K562 (cell line): ENCODE results near the gene ZFAND5. TPM values are rescaled to one million over a fixed set of nuclear protein-coding genes. Genes with fewer than 3 reads are reported as not detected.

ENCODE experiments used
- ATAC-seq: fragments of 200-7000 bp; cut with Tn5 transposase; 3 replicates; pipeline ENCODE4 v1.9.1; 2020; ENCODE audit warnings: moderate library complexity
- BruUV-seq: library from RNA; stranded (reverse); fragments of 400-500 nt; replicated peaks from 2 replicates; lab custom pipeline; 2021; lab: Mats Ljungman, UMichigan
- CTCF ChIA-PET: fragments of 300-600 bp; formaldehyde crosslinking; extraction: SDS; loops from one replicate; lab custom pipeline; 2021; ENCODE audit warnings: low intra/inter-chr PET ratio; lab: Yijun Ruan, JAX
- POLR2A ChIA-PET: fragments of 300-600, 350-650 bp; sonication (Branson Sonifier 250); formaldehyde crosslinking; extraction: SDS; loops from one replicate; lab custom pipeline; 2021; ENCODE audit warnings: antibody characterized with exemption, inconsistent platforms; lab: Yijun Ruan, JAX
- DNase-seq, 4 experiments: peaks; one replicate each; pipeline versions ENCODE4 v3.0.0 to v3.0.0-alpha.2; 2011 to 2018; ENCODE audit warnings: low spot score in 3 of 4, mixed read lengths in 3 of 4; ENCODE audit errors: extremely low read depth in 1 of 4
- FAIRE-seq: peaks from 2 replicates; lab custom pipeline; 2011; peaks lifted over from hg19 to GRCh38; lab: Jason Lieb, UNC
- H2AFZ ChIP-seq: 2 replicates; pipeline ENCODE4 v1.6.0; 2011; ENCODE audit warnings: low read depth, low read length, control low read depth, inconsistent platforms
- H3K27ac ChIP-seq: fragments of 200-600 bp; 3 replicates; pipeline ENCODE4 v1.8.0; 2011; ENCODE audit warnings: low read depth, mild to moderate bottlenecking, control low read depth, inconsistent platforms, low read length, moderate library complexity, mixed read lengths; ENCODE audit errors: extremely low read depth
- H3K27me3 ChIP-seq, 2 experiments: fragments of 300-600 bp in 1 of 2; 2 replicates in 1 of 2; 3 replicates in 1 of 2; pipeline versions ENCODE4 v1.6.0 to v1.8.0; 2011; ENCODE audit warnings: inconsistent platforms in 2 of 2, low read length in 2 of 2, mild to moderate bottlenecking in 1 of 2, mixed read lengths in 1 of 2, moderate library complexity in 1 of 2; ENCODE audit not compliant: control insufficient read depth in 2 of 2, insufficient read depth in 2 of 2
- H3K36me3 ChIP-seq: fragments of 300-600 bp; 3 replicates; pipeline ENCODE4 v1.8.0; 2011; ENCODE audit warnings: mild to moderate bottlenecking, low read length, inconsistent platforms; ENCODE audit not compliant: control insufficient read depth, insufficient read depth
- H3K4me1 ChIP-seq, 2 experiments: fragments of 200-600 bp in 1 of 2; replicated peaks in 1 of 2; 2 replicates in 1 of 2; 3 replicates in 1 of 2; pipeline versions ENCODE4 v1.5.1 to v1.8.0; 2011; ENCODE audit warnings: inconsistent platforms in 2 of 2, low read length in 2 of 2, mild to moderate bottlenecking in 1 of 2, mixed read lengths in 1 of 2, moderate library complexity in 1 of 2; ENCODE audit not compliant: control insufficient read depth in 2 of 2, insufficient read depth in 2 of 2
- H3K4me2 ChIP-seq: 2 replicates; pipeline ENCODE4 v1.6.1; 2011; ENCODE audit warnings: low read length, control low read depth, inconsistent platforms, mixed read lengths; ENCODE audit not compliant: insufficient read depth
- H3K4me3 ChIP-seq: fragments of 200-600 bp; sonication (generic), shearing (Covaris generic); 2 replicates; pipeline ENCODE4 v1.5.1; 2016; ENCODE audit warnings: control low read depth, inconsistent platforms
- H3K79me2 ChIP-seq: fragments of 200-600 bp; 3 replicates; pipeline ENCODE4 v1.8.0; 2011; ENCODE audit warnings: low read length, inconsistent platforms; ENCODE audit not compliant: control insufficient read depth, insufficient read depth
- H3K9ac ChIP-seq, 2 experiments: 2 replicates each; pipeline versions ENCODE4 v1.6.0 to v1.6.1; 2011; ENCODE audit warnings: low read depth in 2 of 2, low read length in 2 of 2, control low read depth in 1 of 2, inconsistent platforms in 1 of 2, mild to moderate bottlenecking in 1 of 2, mixed read lengths in 1 of 2; ENCODE audit not compliant: insufficient read depth in 1 of 2
- H3K9me1 ChIP-seq: one replicate; pipeline ENCODE4 v1.6.0; 2011; ENCODE audit warnings: inconsistent platforms, mild to moderate bottlenecking, low read length, moderate library complexity; ENCODE audit not compliant: control insufficient read depth, insufficient read depth
- H3K9me3 ChIP-seq: replicated peaks from 2 replicates; pipeline ENCODE4 v1.5.1; 2011; ENCODE audit warnings: low read depth, low read length, inconsistent platforms; ENCODE audit not compliant: control insufficient read depth, insufficient read depth
- H4K20me1 ChIP-seq: replicated peaks from 2 replicates; pipeline ENCODE4 v1.6.1; 2011; ENCODE audit warnings: low read length, inconsistent platforms, mixed read lengths; ENCODE audit not compliant: control insufficient read depth, insufficient read depth
- ESRRA ChIP-seq: fragments of 450-650 bp; IDR thresholded peaks from 2 replicates; pipeline ENCODE4 v1.6.1; 2014; ENCODE audit warnings: low read depth, mild to moderate bottlenecking, moderate library complexity, borderline replicate concordance
- ETV5 ChIP-seq: sonication (generic); formaldehyde crosslinking; IDR thresholded peaks from 2 replicates; pipeline ENCODE4 v1.4.0; 2020; ENCODE audit warnings: low read depth, mild to moderate bottlenecking, missing genetic modification reagents
- HNRNPH1 ChIP-seq: fragments of 200-400 bp; formaldehyde crosslinking; optimal IDR thresholded peaks from 2 replicates; pipeline ENCODE3; 2017; ENCODE audit warnings: low read depth, mild to moderate bottlenecking, low read length, moderate library complexity
- IRF2 ChIP-seq: sonication (generic); formaldehyde crosslinking; IDR thresholded peaks from 2 replicates; pipeline ENCODE4 v1.8.1; 2022; ENCODE audit warnings: mild to moderate bottlenecking, missing genetic modification reagents
- MTA3 ChIP-seq: fragments of 450-650 bp; formaldehyde crosslinking; IDR thresholded peaks from 2 replicates; pipeline ENCODE4 v1.6.1; 2017; ENCODE audit warnings: mild to moderate bottlenecking, borderline replicate concordance
- TGIF2 ChIP-seq: sonication (generic); formaldehyde crosslinking; IDR thresholded peaks from 2 replicates; pipeline ENCODE4 v1.8.1; 2022; ENCODE audit warnings: mild to moderate bottlenecking, missing genetic modification reagents, moderate library complexity
- ZKSCAN3 ChIP-seq: fragments of 250-450 bp; sonication (Bioruptor Pico); IDR thresholded peaks from 2 replicates; pipeline ENCODE4 v1.4.0; 2020
- WGBS: fragments of 100-300 bp; shearing (Covaris generic); methylation state at CpG from one replicate; pipeline ENCODE4 v1.1.6; 2016; ENCODE audit warnings: low coverage, mixed read lengths; ENCODE audit not compliant: insufficient coverage; ENCODE audit errors: missing lambda C conversion rate; 5-methylcytosine and 5-hydroxymethylcytosine counted together
- in situ Hi-C: fragments of 300-500 bp; cut with MboI; formaldehyde crosslinking; loops from 4 replicates; pipeline ENCODE4 v1.15.0; 2018; ENCODE audit warnings: inconsistent platforms, mixed read lengths
- intact Hi-C: fragments of 100-400 bp; cut with micrococcal nuclease; formaldehyde crosslinking; loops from 2 replicates; pipeline ENCODE4 v1.14.2; 2022
- polyA plus RNA-seq, 8 experiments: library from polyadenylated mRNA; depleted of rRNA in 4 of 8; stranded (reverse) in 5 of 8; unstranded in 3 of 8; fragments of >200 nt; fragmentation: Nextera tagmentation in 2 of 8; fragmentation: Illumina TruSeq in 1 of 8; extraction: Ambion mirVana in 2 of 8; extraction: Trizol in 1 of 8; gene quantifications; 2 replicates each; pipeline versions ENCODE4 v1.2.1 to v1.2.3, GENCODE V29; 2011 to 2014; ENCODE audit warnings: inconsistent platforms in 1 of 8, missing spikeins in 1 of 8
- total RNA-seq, 7 experiments: library from RNA; depleted of rRNA in 6 of 7; stranded (reverse); fragments of >200 nt in 6 of 7; fragmentation: Illumina TruSeq in 2 of 7; extraction: Trizol in 2 of 7; gene quantifications; 2 replicates each; pipeline versions ENCODE4 v1.2.1 to v1.2.3, GENCODE V29; 2011 to 2021; ENCODE audit warnings: low replicate concordance in 1 of 7
- TF ChIP-seq, protein P1 (sequence below): fragments of 250-450 bp; sonication (Bioruptor Pico); IDR thresholded peaks from 2 replicates; pipeline ENCODE4 v1.8.0; 2022; ENCODE audit warnings: inconsistent platforms
- TF ChIP-seq, protein P2 (sequence below): fragments of 250-450 bp; sonication (Bioruptor Pico); IDR thresholded peaks from 2 replicates; pipeline ENCODE4 v1.4.0; 2020; ENCODE audit warnings: borderline replicate concordance
- TF ChIP-seq, protein P3 (sequence below): IDR thresholded peaks from 3 replicates; pipeline ENCODE4 v1.6.1; 2011; ENCODE audit warnings: borderline replicate concordance, mild to moderate bottlenecking; ENCODE audit not compliant: insufficient read length, insufficient read depth

The ZFAND5 gene
- total and polyA plus RNA-seq, 9 of the 15 experiments (the other 6 are each of a cell fraction or from before 2014, with no cell fraction given), result 12.7 to 64.2 (median 34.5) TPM

DNA sequence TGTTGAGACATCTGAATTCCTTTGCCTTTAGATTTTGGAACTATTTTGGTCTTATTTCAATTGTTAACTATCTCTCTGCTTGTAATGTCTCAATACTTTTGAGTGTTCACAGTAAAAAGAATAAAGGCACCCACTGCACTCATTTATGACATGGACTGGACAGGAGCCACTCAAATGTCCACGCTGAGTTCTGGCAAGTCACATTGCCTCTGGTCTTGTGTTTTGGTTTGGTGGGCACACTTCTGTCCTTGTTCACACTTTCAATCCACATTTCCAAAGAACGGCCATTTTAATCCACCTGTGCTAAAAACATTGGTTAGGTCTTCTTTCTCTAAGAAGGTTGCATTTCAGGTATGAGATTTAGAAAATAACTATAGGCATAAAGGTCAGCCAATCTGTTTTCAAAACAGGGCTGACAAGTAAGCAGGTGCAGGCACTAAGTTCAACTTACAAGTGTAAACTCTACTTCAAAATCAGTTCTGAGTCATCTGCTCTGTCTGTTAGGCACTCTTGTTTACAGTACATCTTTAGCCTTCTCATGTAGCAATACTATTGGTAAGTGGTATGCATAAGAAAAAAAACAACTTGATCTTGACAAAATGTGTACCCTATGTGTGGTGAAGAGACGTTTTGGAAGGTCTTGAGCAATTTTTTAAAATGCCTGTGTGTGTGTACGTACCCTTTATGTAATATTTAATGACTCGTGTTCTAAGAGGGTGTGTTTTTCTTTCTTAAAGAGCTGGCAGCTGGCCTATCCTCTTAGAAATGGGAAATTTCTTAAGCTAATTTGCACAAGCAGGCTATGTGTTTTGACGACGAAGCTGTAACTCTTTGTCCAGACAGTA, 31.5 kb upstream of the ZFAND5 start:
- no peaks in the 10 kb centered on the region; a peak in 2 of 5 replicates for H3K27me3 ChIP-seq
- ATAC-seq (no peak), FAIRE-seq (no peak), DNase-seq (no peak)
- no peaks in the 10 kb centered on the region for H3K79me2 ChIP-seq
- H3K4me2 ChIP-seq, result no peak overlapping the region
- intact Hi-C loops (loop anchor here (10.0 kb wide), 1 partner anchor 102 kb away; no protein-coding TSS in a partner anchor), in situ Hi-C loops (no loop called here)
- no peaks in the 10 kb centered on the region for H3K36me3 ChIP-seq
- no peak overlapping the region for H3K9ac ChIP-seq
- H3K4me3 ChIP-seq, result no peak overlapping the region
- H2AFZ ChIP-seq, result no peak overlapping the region
- H3K9me1 ChIP-seq, result no peaks in the 10 kb centered on the region
- TF ChIP-seq, protein P1, sequence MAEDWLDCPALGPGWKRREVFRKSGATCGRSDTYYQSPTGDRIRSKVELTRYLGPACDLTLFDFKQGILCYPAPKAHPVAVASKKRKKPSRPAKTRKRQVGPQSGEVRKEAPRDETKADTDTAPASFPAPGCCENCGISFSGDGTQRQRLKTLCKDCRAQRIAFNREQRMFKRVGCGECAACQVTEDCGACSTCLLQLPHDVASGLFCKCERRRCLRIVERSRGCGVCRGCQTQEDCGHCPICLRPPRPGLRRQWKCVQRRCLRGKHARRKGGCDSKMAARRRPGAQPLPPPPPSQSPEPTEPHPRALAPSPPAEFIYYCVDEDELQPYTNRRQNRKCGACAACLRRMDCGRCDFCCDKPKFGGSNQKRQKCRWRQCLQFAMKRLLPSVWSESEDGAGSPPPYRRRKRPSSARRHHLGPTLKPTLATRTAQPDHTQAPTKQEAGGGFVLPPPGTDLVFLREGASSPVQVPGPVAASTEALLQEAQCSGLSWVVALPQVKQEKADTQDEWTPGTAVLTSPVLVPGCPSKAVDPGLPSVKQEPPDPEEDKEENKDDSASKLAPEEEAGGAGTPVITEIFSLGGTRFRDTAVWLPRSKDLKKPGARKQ (CRISPR knock-in tag), result no peak
- TF ChIP-seq TGIF2 (no peak), ETV5 (CRISPR knock-in tag) (no peak), IRF2 (CRISPR knock-in tag) (no peak), ESRRA (no peak), MTA3 (no peak), HNRNPH1 (no peak), ZKSCAN3 (no peak)
- TF ChIP-seq, protein P2, sequence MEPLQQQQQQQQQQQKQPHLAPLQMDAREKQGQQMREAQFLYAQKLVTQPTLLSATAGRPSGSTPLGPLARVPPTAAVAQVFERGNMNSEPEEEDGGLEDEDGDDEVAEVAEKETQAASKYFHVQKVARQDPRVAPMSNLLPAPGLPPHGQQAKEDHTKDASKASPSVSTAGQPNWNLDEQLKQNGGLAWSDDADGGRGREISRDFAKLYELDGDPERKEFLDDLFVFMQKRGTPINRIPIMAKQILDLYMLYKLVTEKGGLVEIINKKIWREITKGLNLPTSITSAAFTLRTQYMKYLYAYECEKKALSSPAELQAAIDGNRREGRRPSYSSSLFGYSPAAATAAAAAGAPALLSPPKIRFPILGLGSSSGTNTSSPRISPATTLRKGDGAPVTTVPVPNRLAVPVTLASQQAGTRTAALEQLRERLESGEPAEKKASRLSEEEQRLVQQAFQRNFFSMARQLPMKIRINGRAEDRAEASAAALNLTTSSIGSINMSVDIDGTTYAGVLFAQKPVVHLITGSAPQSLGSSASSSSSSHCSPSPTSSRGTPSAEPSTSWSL (CRISPR knock-in tag), result no peak
- TF ChIP-seq, protein P3, sequence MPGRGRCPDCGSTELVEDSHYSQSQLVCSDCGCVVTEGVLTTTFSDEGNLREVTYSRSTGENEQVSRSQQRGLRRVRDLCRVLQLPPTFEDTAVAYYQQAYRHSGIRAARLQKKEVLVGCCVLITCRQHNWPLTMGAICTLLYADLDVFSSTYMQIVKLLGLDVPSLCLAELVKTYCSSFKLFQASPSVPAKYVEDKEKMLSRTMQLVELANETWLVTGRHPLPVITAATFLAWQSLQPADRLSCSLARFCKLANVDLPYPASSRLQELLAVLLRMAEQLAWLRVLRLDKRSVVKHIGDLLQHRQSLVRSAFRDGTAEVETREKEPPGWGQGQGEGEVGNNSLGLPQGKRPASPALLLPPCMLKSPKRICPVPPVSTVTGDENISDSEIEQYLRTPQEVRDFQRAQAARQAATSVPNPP, result no peak
- no TSS peak for BruUV-seq
- H3K4me1 ChIP-seq, result no peaks in the 10 kb centered on the region
- H3K9me3 ChIP-seq, result no peaks in the 10 kb centered on the region
- POLR2A ChIA-PET, result no interaction called here
- no peak overlapping the region for H3K27ac ChIP-seq
- CTCF ChIA-PET, result no interaction called here
- WGBS, result 0% methylated on average over 7 of the region's 7 CpGs
- H4K20me1 ChIP-seq, result no peaks in the 10 kb centered on the region
